Natural killer cell (primary cell): ENCODE results near the gene CYP2C18. TPM values are rescaled to one million over a fixed set of nuclear protein-coding genes. Genes with fewer than 3 reads are reported as not detected.
"Not testable (repeated sequence)": the region's sequence is repeated elsewhere in the genome, so short reads cannot be mapped to it uniquely, and the experiment has no call there.

ENCODE experiments used
- ATAC-seq, 3 donors: fragments of 150-1000 bp in 2 of 3; fragments of 200-7000 bp in 1 of 3; cut with Tn5 transposase; 1 replicate in 1 of 3; 2 replicates in 2 of 3; pipeline ENCODE4 v1.10.0; 2021; ENCODE audit warnings: mild to moderate bottlenecking in 2 of 3, moderate library complexity in 2 of 3
- DNase-seq, 2 donors: peaks; one replicate each; pipeline versions ENCODE4 v3.0.0 to v3.0.0-alpha.2; 2013 to 2021; ENCODE audit warnings: mixed read lengths in 1 of 2
- H3K27ac ChIP-seq: one replicate; pipeline ENCODE4 v1.5.1; 2013; ENCODE audit warnings: mild to moderate bottlenecking, low read length
- H3K27me3 ChIP-seq: one replicate; pipeline ENCODE4 v1.6.1; 2013; ENCODE audit warnings: low read length; ENCODE audit not compliant: control insufficient read depth, insufficient read depth
- H3K36me3 ChIP-seq: one replicate; pipeline ENCODE4 v1.6.1; 2013; ENCODE audit warnings: low read length; ENCODE audit not compliant: control insufficient read depth, insufficient read depth
- H3K4me1 ChIP-seq: one replicate; pipeline ENCODE4 v1.6.1; 2013; ENCODE audit warnings: low read length; ENCODE audit not compliant: control insufficient read depth, insufficient read depth
- H3K4me3 ChIP-seq: one replicate; pipeline ENCODE4 v1.5.1; 2013; ENCODE audit warnings: low read length
- H3K9me3 ChIP-seq: one replicate; pipeline ENCODE4 v1.6.1; 2013; ENCODE audit warnings: low read length; ENCODE audit not compliant: control insufficient read depth, insufficient read depth
- H3K27ac Mint-ChIP-seq, 2 donors: one replicate each; pipeline ENCODE4 v1.8.0; 2022; ENCODE audit warnings: mild to moderate bottlenecking in 2 of 2, mixed read lengths in 2 of 2, moderate library complexity in 1 of 2
- H3K27me3 Mint-ChIP-seq, 2 donors: one replicate each; pipeline ENCODE4 v1.8.0; 2022; ENCODE audit warnings: low read depth in 2 of 2, mixed read lengths in 2 of 2
- H3K36me3 Mint-ChIP-seq: one replicate; pipeline ENCODE4 v1.8.0; 2022; ENCODE audit warnings: mixed read lengths
- H3K4me1 Mint-ChIP-seq, 2 donors: one replicate each; pipeline ENCODE4 v1.8.0; 2022; ENCODE audit warnings: mixed read lengths in 2 of 2
- H3K4me3 Mint-ChIP-seq: one replicate; pipeline ENCODE4 v1.8.0; 2022; ENCODE audit warnings: mild to moderate bottlenecking, moderate library complexity, mixed read lengths
- H3K9me3 Mint-ChIP-seq, 2 donors: one replicate each; pipeline ENCODE4 v1.8.0; 2022; ENCODE audit warnings: mixed read lengths in 2 of 2
- WGBS: methylation state at CpG from one replicate; pipeline ENCODE4 v1.1.7; 2013; ENCODE audit warnings: missing lambda C conversion rate; ENCODE audit not compliant: insufficient coverage; 5-methylcytosine and 5-hydroxymethylcytosine counted together
- intact Hi-C: fragments of 100-400 bp; cut with micrococcal nuclease; formaldehyde crosslinking; loops from one replicate; pipeline ENCODE4 v1.14.2; 2022
- total RNA-seq, 4 donors: library from RNA; stranded (reverse); fragments of 120-200 nt in 1 of 4; gene quantifications; one replicate each; pipeline versions ENCODE4 v1.2.3 to v1.2.4, GENCODE V29; 2013 to 2022
- TF ChIP-seq, protein P1 (sequence below): fragments of 200-600 bp; IDR thresholded peaks from one replicate; pipeline ENCODE4 v1.8.0; 2022; ENCODE audit warnings: antibody characterized with exemption

Gene CYP2C18
- not detected for total RNA-seq
- not detected for total RNA-seq (2013)

GRCh38 chr10:94683214-94684054, at the start of gene CYP2C18:
TSS of gene CYP2C18 (plus strand) at chr10:94683729. CDS start at chr10:94683820, 91 bp downstream.
- 82% methylated on average over 10 of the region's 10 CpGs for WGBS
- H3K9me3 ChIP-seq: no peaks in the 10 kb centered on the region
- H3K4me3 Mint-ChIP-seq: no peak within 1 kb of the TSS
- H3K4me1 ChIP-seq: no peaks in the 10 kb centered on the region
- intact Hi-C loops: no loop called here
- H3K4me1 Mint-ChIP-seq: no peaks in the 10 kb centered on the region
- no peaks in the 10 kb centered on the region for H3K27me3 ChIP-seq
- TF ChIP-seq, protein P1, sequence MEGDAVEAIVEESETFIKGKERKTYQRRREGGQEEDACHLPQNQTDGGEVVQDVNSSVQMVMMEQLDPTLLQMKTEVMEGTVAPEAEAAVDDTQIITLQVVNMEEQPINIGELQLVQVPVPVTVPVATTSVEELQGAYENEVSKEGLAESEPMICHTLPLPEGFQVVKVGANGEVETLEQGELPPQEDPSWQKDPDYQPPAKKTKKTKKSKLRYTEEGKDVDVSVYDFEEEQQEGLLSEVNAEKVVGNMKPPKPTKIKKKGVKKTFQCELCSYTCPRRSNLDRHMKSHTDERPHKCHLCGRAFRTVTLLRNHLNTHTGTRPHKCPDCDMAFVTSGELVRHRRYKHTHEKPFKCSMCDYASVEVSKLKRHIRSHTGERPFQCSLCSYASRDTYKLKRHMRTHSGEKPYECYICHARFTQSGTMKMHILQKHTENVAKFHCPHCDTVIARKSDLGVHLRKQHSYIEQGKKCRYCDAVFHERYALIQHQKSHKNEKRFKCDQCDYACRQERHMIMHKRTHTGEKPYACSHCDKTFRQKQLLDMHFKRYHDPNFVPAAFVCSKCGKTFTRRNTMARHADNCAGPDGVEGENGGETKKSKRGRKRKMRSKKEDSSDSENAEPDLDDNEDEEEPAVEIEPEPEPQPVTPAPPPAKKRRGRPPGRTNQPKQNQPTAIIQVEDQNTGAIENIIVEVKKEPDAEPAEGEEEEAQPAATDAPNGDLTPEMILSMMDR: no peak
- no peak within 1 kb of the TSS for H3K4me3 ChIP-seq
- ATAC-seq (no peak), DNase-seq (no peak)
- no peak within 1 kb of the TSS for H3K27ac ChIP-seq
- peaks cover 5 to 6% of the 10 kb centered on the region in 2 donors for H3K9me3 Mint-ChIP-seq
- no peaks in the 10 kb centered on the region for H3K27me3 Mint-ChIP-seq
- no peak within 1 kb of the TSS for H3K27ac Mint-ChIP-seq
- H3K36me3 Mint-ChIP-seq: no peaks in the 10 kb centered on the region
- no peaks in the 10 kb centered on the region for H3K36me3 ChIP-seq

- H3K27ac Mint-ChIP-seq, H3K4me3 Mint-ChIP-seq: not testable (repeated sequence)
- WGBS: 95% methylated on average over 4 of the region's 4 CpGs
Observed at GRCh38 chr10:94638097-94638496, 45.4 kb upstream of the CYP2C18 start.

GRCh38 chr10:94639902-94640301, 43.6 kb upstream of the CYP2C18 start:
- H3K27me3 ChIP-seq: no peaks in the 10 kb centered on the region
- H3K4me3 ChIP-seq: no peak overlapping the region
- peaks cover 3% of the 10 kb centered on the region for H3K9me3 ChIP-seq
- DNase-seq (no peak), ATAC-seq (no peak)
- Mint-ChIP-seq H3K36me3 (no peaks in the 10 kb centered on the region), H3K4me3 (no peak overlapping the region), H3K4me1 (no peaks in the 10 kb centered on the region), H3K27ac (no peak overlapping the region), H3K27me3 (no peaks in the 10 kb centered on the region), H3K9me3 (peaks cover 4 to 13% of the 10 kb centered on the region in 2 donors)
- no peaks in the 10 kb centered on the region for H3K36me3 ChIP-seq
- no peaks in the 10 kb centered on the region for H3K4me1 ChIP-seq
- intact Hi-C loops: no loop called here
- H3K27ac ChIP-seq: no peak overlapping the region
- WGBS: 92% methylated on average over 8 of the region's 8 CpGs
- TF ChIP-seq, protein P1: no peak

More at GRCh38 chr10:94638097-94638496, 45.4 kb upstream of the CYP2C18 start:
- H3K4me3 ChIP-seq, DNase-seq, H3K4me1 Mint-ChIP-seq, H3K9me3 ChIP-seq, H3K27me3 ChIP-seq, H3K36me3 Mint-ChIP-seq, H3K4me1 ChIP-seq, ATAC-seq, H3K36me3 ChIP-seq, H3K27ac ChIP-seq, H3K27me3 Mint-ChIP-seq, intact Hi-C loops: not testable (repeated sequence)
- H3K9me3 Mint-ChIP-seq: peaks cover 5 to 13% of the 10 kb centered on the region in 2 donors

DNA sequence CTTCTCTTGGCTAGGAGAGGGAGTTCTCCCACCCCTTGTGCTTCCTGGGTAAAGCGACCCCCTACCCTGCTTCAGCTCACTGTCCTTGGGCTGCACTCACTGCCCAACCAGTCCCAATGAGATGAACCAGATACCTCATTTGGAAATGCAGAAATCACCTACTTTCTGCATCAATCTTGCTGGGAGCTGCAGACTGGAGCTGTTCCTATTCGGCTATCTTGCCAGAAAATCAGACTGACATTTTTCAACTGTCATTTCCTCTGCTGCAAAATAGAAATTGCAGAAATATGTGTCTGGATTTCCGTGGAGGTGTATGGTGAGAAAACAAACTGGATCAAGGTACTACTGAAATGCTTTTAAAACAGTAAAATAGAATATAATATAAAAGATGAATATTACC, 43.0 kb upstream of the CYP2C18 start:
- TF ChIP-seq, protein P1: no peak
- WGBS: 29% methylated on average over 2 of the region's 3 CpGs
- H3K27ac Mint-ChIP-seq: no peak overlapping the region
- Histone ChIP-seq H3K9me3 (peaks cover 3% of the 10 kb centered on the region), H3K36me3 (no peaks in the 10 kb centered on the region), H3K27me3 (no peaks in the 10 kb centered on the region), H3K4me3 (no peak overlapping the region), H3K4me1 (no peaks in the 10 kb centered on the region), H3K27ac (no peak overlapping the region)
- ATAC-seq (no peak), DNase-seq (no peak)
- H3K4me1 Mint-ChIP-seq: no peaks in the 10 kb centered on the region
- H3K4me3 Mint-ChIP-seq: no peak overlapping the region
- peaks cover 4 to 13% of the 10 kb centered on the region in 2 donors for H3K9me3 Mint-ChIP-seq
- H3K27me3 Mint-ChIP-seq: no peaks in the 10 kb centered on the region
- H3K36me3 Mint-ChIP-seq: no peaks in the 10 kb centered on the region
- intact Hi-C loops: no loop called here
